T-cell (primary cell): ENCODE data around the gene ZNF511. TPM values are rescaled to one million over a fixed set of nuclear protein-coding genes. Genes with fewer than 3 reads are reported as not detected.

Experiments
- ATAC-seq, 4 experiments: fragments of 200-7000 bp in 3 of 4; fragments of 150-1000 bp in 1 of 4; cut with Tn5 transposase; replicated peaks in 1 of 4; 1 replicate in 3 of 4; 2 replicates in 1 of 4; pipeline ENCODE4 v1.10.0; 2021; ENCODE audit warnings: moderate library complexity in 3 of 4, mild to moderate bottlenecking in 2 of 4, moderate number of reproducible peaks in 1 of 4
- CTCF ChIA-PET, 2 donors: fragments of 300-600 bp; sonication (Branson Sonifier 250); formaldehyde crosslinking; loops; one replicate each; lab custom pipeline; 2022; ENCODE audit warnings: antibody characterized with exemption in 2 of 2; lab: Charles Lee
- POLR2A ChIA-PET, 2 donors: fragments of 300-600 bp; sonication (Branson Sonifier 250); formaldehyde crosslinking; loops; one replicate each; lab custom pipeline; 2022; ENCODE audit warnings: antibody characterized with exemption in 2 of 2; lab: Charles Lee
- DNase-seq, 35 experiments: peaks; one replicate each; pipeline versions ENCODE4 v3.0.0 to v3.0.0-alpha.2; 2013 to 2023
- H3K27ac ChIP-seq: one replicate; pipeline ENCODE4 v1.5.1; 2013; ENCODE audit warnings: low read length
- H3K27me3 ChIP-seq, 2 experiments: replicated peaks in 1 of 2; 1 replicate in 1 of 2; 2 replicates in 1 of 2; pipeline versions ENCODE4 v1.6.1 to v1.7.0; 2013; ENCODE audit warnings: low read length in 1 of 2, mixed read lengths in 1 of 2; ENCODE audit not compliant: control insufficient read depth in 2 of 2, insufficient read depth in 2 of 2; ENCODE audit errors: extremely low read depth in 1 of 2
- H3K36me3 ChIP-seq, 2 donors: 1 replicate in 1 of 2; 2 replicates in 1 of 2; pipeline versions ENCODE4 v1.6.1 to v1.7.0; 2013; ENCODE audit warnings: low read length in 1 of 2; ENCODE audit not compliant: control insufficient read depth in 2 of 2, insufficient read depth in 1 of 2; ENCODE audit errors: extremely low read depth in 1 of 2
- H3K4me1 ChIP-seq, 2 experiments: 1 replicate in 1 of 2; 2 replicates in 1 of 2; pipeline versions ENCODE4 v1.6.1 to v1.7.0; 2013; ENCODE audit warnings: low read length in 2 of 2, mixed read lengths in 1 of 2; ENCODE audit not compliant: insufficient read depth in 2 of 2, control insufficient read depth in 1 of 2; ENCODE audit errors: extremely low read depth in 1 of 2
- H3K4me3 ChIP-seq, 2 donors: 1 replicate in 1 of 2; 2 replicates in 1 of 2; pipeline versions ENCODE4 v1.5.1 to v1.7.0; 2013; ENCODE audit warnings: mild to moderate bottlenecking in 2 of 2, low read length in 1 of 2, moderate library complexity in 1 of 2; ENCODE audit not compliant: control insufficient read depth in 1 of 2; ENCODE audit errors: extremely low read depth in 1 of 2
- H3K9me3 ChIP-seq: 2 replicates; pipeline ENCODE4 v1.7.0; 2013
- H3K27ac Mint-ChIP-seq, 2 donors: one replicate each; pipeline ENCODE4 v1.8.0; 2020 to 2021; ENCODE audit warnings: mild to moderate bottlenecking in 2 of 2, mixed read lengths in 2 of 2
- H3K27me3 Mint-ChIP-seq, 2 donors: one replicate each; pipeline ENCODE4 v1.8.0; 2021 to 2022; ENCODE audit warnings: mixed read lengths in 2 of 2
- H3K36me3 Mint-ChIP-seq: one replicate; pipeline ENCODE4 v1.8.0; 2021; ENCODE audit warnings: mixed read lengths
- H3K4me1 Mint-ChIP-seq, 3 donors: one replicate each; pipeline ENCODE4 v1.8.0; 2020 to 2022; ENCODE audit warnings: mixed read lengths in 3 of 3, mild to moderate bottlenecking in 1 of 3
- H3K4me3 Mint-ChIP-seq, 3 donors: one replicate each; pipeline ENCODE4 v1.8.0; 2020 to 2022; ENCODE audit warnings: mild to moderate bottlenecking in 3 of 3, mixed read lengths in 3 of 3, moderate library complexity in 3 of 3
- H3K9me3 Mint-ChIP-seq, 3 donors: one replicate each; pipeline ENCODE4 v1.8.0; 2020 to 2022; ENCODE audit warnings: mixed read lengths in 3 of 3
- WGBS: methylation state at CpG from one replicate; pipeline ENCODE4 v1.1.5; 2013; ENCODE audit warnings: missing lambda C conversion rate; ENCODE audit not compliant: insufficient coverage; 5-methylcytosine and 5-hydroxymethylcytosine counted together
- total RNA-seq, 35 experiments: library from RNA in 6 of 35; stranded (reverse) in 6 of 35; fragments of 120-200 nt in 1 of 35; gene quantifications; one replicate each; pipeline versions ENCODE4 v1.2.1 to v1.2.4 and lab custom pipeline; 2013 to 2026

ZNF511 gene
- total RNA-seq, 5 donors from 2014 or later (not counting 1 experiment from before 2014, with no cell fraction given), result 35.2 to 44.7 (median 36.8) TPM

DNA sequence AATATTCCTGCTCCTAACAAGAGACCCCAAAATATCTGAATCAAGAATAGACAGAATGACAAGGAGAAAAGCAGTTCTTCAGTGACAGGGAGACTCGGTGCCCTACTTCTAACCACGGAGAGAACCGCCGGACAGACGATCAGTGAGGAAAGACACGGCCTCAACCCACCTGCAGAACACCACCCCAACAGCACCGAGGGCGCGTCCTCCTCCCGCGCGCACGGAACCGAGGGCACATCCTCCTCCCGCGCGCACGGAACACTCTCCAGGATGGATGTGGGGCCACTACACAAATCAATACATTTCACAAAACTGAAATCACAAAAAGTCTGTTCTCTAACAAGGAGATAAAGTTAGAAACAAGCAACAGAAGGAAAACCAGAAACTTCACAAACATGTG is 22.3 kb upstream of the ZNF511 start:
- Mint-ChIP-seq H3K4me1 (no peaks in the 10 kb centered on the region), H3K4me3 (no peak overlapping the region), H3K27ac (no peak overlapping the region), H3K36me3 (peaks cover 60% of the 10 kb centered on the region), H3K27me3 (no peaks in the 10 kb centered on the region), H3K9me3 (no peaks in the 10 kb centered on the region)
- H3K27ac ChIP-seq, result no peak overlapping the region
- H3K27me3 ChIP-seq, result no peaks in the 10 kb centered on the region
- ChIA-PET POLR2A (no interaction called here), CTCF (no interaction called here)
- no peaks in the 10 kb centered on the region for H3K4me1 ChIP-seq
- ATAC-seq (no peak), DNase-seq (no peak)
- no peaks in the 10 kb centered on the region for H3K9me3 ChIP-seq
- H3K36me3 ChIP-seq, result peaks cover 33 to 81% of the 10 kb centered on the region in 2 donors
- WGBS, result 95% methylated on average over 8 of the region's 18 CpGs
- no peak overlapping the region for H3K4me3 ChIP-seq

DNA sequence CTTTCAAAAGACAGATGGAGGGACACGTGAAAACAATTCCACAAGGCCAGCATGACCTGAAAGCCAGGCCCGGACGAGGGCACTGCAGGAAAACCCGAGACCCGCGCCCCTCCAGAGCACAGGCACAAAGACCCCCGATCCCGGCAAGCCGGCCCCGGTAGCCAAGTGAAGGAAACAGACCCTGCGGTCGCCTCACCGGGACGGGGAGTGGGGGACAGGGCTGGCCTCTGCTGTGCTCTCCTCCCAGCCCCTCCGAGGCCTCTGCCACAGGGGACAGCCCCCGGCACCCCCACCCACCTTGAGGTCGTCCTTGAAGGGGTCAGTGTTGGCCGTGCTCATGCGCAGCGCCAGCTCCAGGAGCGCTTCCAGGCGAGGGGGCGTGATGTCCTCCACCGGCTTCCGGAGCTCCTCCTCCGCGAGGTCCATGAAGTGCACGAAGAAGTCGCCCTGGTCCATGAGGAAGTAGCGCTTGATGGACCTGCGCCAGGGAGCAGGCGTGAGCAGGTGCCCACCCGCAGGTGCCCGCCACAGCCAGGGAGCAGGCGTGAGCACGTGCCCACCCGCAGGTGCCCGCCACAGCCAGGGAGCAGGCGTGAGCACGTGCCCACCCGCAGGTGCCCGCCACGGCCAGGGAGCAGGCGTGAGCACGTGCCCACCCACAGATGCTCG is 20.7 kb upstream of the ZNF511 start:
- H3K4me3 Mint-ChIP-seq, result no peak overlapping the region
- no peaks in the 10 kb centered on the region for H3K27me3 Mint-ChIP-seq
- H3K4me3 ChIP-seq, result no peak overlapping the region
- H3K36me3 ChIP-seq, result peaks cover 24 to 74% of the 10 kb centered on the region in 2 donors
- no peaks in the 10 kb centered on the region for H3K9me3 ChIP-seq
- no peaks in the 10 kb centered on the region for H3K27me3 ChIP-seq
- no peaks in the 10 kb centered on the region for H3K9me3 Mint-ChIP-seq
- CTCF ChIA-PET, result no interaction called here
- no peak for DNase-seq
- H3K27ac ChIP-seq, result no peak overlapping the region
- H3K27ac Mint-ChIP-seq, result no peak overlapping the region
- WGBS, result 98% methylated on average over 33 of the region's 46 CpGs
- ATAC-seq, result no peak
- no peaks in the 10 kb centered on the region for H3K4me1 ChIP-seq
- POLR2A ChIA-PET, result no interaction called here
- no peaks in the 10 kb centered on the region for H3K4me1 Mint-ChIP-seq
- peaks cover 51% of the 10 kb centered on the region for H3K36me3 Mint-ChIP-seq

DNA sequence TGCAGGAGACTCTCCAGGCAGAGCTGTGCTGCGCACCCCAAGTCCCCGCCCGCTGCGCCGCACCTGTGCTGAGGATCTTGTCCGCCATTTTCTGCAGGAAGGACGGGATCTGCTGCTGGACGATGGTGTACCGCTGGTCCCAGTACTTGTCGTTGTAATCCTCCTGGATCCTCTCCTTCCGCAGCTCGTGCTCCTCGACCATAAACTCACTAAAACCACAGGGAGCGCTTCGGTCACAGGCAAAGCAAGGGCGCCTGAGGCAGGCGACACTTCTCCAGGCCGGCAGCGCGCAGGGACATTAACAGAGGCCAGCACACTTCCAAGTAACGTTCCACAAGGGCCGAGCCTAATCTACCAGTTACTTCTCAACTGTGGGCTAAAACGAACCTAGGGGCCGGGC is 19.0 kb upstream of the ZNF511 start:
- H3K36me3 ChIP-seq, result peaks cover 29 to 72% of the 10 kb centered on the region in 2 donors
- Mint-ChIP-seq H3K27me3 (no peaks in the 10 kb centered on the region), H3K27ac (no peak overlapping the region), H3K36me3 (peaks cover 50% of the 10 kb centered on the region), H3K4me1 (no peaks in the 10 kb centered on the region), H3K4me3 (no peak overlapping the region), H3K9me3 (no peaks in the 10 kb centered on the region)
- CTCF ChIA-PET, result no interaction called here
- no peak for ATAC-seq
- H3K4me1 ChIP-seq, result no peaks in the 10 kb centered on the region
- POLR2A ChIA-PET, result no interaction called here
- DNase-seq, result no peak
- H3K9me3 ChIP-seq, result no peaks in the 10 kb centered on the region
- H3K4me3 ChIP-seq, result no peak overlapping the region
- no peak overlapping the region for H3K27ac ChIP-seq
- 93% methylated on average over 20 of the region's 24 CpGs for WGBS
- no peaks in the 10 kb centered on the region for H3K27me3 ChIP-seq

DNA sequence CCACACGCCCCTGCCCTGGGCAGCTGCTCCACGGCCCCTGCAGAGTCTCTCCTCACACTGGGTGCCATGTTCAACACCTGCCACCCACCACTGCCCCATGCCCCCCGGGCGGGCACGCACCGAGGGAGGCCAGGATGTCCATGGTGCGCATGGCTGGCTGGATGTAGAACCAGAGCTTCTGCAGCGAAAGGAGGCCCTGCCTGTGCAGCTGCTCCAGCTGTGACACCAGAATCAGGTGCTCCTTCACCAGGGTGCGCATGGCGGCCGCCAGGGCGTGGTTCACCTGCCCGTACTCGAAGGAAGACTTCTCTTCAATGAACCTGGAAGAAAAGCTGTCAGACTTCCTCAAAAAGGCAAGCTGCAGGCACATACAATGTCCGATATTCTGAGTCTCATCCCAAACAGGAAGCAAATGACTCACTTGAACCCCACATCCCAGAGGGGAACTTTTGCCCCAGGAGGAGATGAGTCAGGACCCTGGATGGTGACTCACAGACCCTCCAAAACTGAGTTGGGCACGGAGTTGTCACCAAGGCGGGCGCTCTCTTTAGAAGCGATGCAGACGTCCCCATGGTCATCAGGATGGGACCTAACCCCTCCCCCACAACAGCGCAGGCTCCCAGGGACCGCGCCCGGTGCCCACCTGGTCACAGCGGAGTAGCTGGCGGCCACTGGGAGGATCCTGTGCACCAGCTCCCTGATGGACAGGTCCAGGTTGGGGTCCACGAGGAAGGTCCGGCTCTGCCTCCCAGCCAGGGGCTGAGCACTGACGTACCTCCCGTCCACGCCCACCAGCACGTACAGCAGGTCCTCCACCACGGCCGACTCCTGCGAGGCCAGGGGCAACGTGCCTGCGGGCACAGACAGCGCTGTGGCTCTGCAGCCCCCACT is 15.6 kb upstream of the ZNF511 start:
- Histone ChIP-seq H3K27ac (no peak overlapping the region), H3K9me3 (no peaks in the 10 kb centered on the region), H3K4me3 (no peak overlapping the region), H3K27me3 (no peaks in the 10 kb centered on the region), H3K4me1 (no peaks in the 10 kb centered on the region), H3K36me3 (peaks cover 45 to 81% of the 10 kb centered on the region in 2 donors)
- ChIA-PET CTCF (no interaction called here), POLR2A (no interaction called here)
- Mint-ChIP-seq H3K4me1 (no peaks in the 10 kb centered on the region), H3K27me3 (no peaks in the 10 kb centered on the region), H3K36me3 (peaks cover 46% of the 10 kb centered on the region), H3K4me3 (no peak overlapping the region), H3K27ac (no peak overlapping the region), H3K9me3 (no peaks in the 10 kb centered on the region)
- DNase-seq (no peak), ATAC-seq (no peak)
- WGBS, result 95% methylated on average over 38 of the region's 38 CpGs

DNA sequence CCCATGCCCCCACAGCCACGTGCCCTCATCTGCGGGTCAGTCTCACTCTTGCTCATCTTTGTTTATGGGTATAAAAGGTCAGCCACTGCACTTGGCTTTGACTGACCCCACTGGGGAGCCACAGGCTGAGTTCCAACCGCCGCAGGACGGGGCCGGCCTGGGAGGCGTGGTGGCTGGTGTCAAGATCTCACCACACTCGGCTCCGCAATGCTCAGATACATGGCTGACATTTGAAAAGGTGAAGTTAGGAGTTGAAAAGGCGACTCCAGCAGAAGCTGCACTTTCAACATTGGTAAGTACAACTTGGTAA is 14.9 kb upstream of the ZNF511 start:
- Mint-ChIP-seq H3K4me3 (no peak overlapping the region), H3K27ac (no peak overlapping the region), H3K27me3 (no peaks in the 10 kb centered on the region), H3K9me3 (no peaks in the 10 kb centered on the region), H3K4me1 (no peaks in the 10 kb centered on the region), H3K36me3 (peaks cover 50% of the 10 kb centered on the region)
- Histone ChIP-seq H3K4me3 (no peak overlapping the region), H3K4me1 (no peaks in the 10 kb centered on the region), H3K27me3 (no peaks in the 10 kb centered on the region), H3K9me3 (no peaks in the 10 kb centered on the region), H3K27ac (no peak overlapping the region), H3K36me3 (peaks cover 47 to 83% of the 10 kb centered on the region in 2 donors)
- ATAC-seq, result no peak
- WGBS, result 96% methylated on average over 8 of the region's 10 CpGs
- ChIA-PET CTCF (no interaction called here), POLR2A (no interaction called here)
- no peak for DNase-seq

DNA sequence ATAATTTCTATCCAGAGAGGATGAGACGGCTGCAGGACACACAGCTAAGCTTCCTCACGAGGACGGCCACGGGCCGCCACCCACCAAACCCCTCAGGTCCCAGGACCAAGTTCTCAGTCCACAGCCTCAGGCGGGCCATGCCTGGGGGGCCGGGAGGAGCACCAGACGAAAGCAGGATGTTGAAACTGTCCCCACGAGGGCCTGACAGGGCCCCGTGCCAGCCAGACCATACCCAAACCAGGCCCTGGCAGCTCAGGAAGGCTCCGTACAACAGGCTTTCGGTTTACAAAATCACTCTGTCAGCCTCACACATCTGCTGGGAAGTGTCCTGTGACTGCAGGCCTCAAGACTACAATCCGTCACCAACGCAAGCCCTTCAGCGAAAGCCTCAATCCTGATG is 14.5 kb upstream of the ZNF511 start:
- no peak for DNase-seq
- Mint-ChIP-seq H3K36me3 (peaks cover 50% of the 10 kb centered on the region), H3K27me3 (no peaks in the 10 kb centered on the region), H3K4me3 (no peak overlapping the region), H3K4me1 (no peaks in the 10 kb centered on the region), H3K9me3 (no peaks in the 10 kb centered on the region), H3K27ac (no peak overlapping the region)
- POLR2A ChIA-PET, result no interaction called here
- H3K9me3 ChIP-seq, result no peaks in the 10 kb centered on the region
- 95% methylated on average over 14 of the region's 15 CpGs for WGBS
- ATAC-seq, result no peak
- H3K4me3 ChIP-seq, result no peak overlapping the region
- CTCF ChIA-PET, result no interaction called here
- H3K4me1 ChIP-seq, result no peaks in the 10 kb centered on the region
- peaks cover 52 to 83% of the 10 kb centered on the region in 2 donors for H3K36me3 ChIP-seq
- no peaks in the 10 kb centered on the region for H3K27me3 ChIP-seq
- H3K27ac ChIP-seq, result no peak overlapping the region
